H4 (cell line): Measurements from ENCODE around the gene PHLDA2. TPM values are rescaled to one million over a fixed set of nuclear protein-coding genes. Genes with fewer than 3 reads are reported as not detected.
A peak's percentile ranks its signal among the peaks of the same experiment; 100 is the strongest.

ENCODE experiments used
- DNase-seq: peaks from one replicate; pipeline ENCODE4 v3.0.0-alpha.2; 2015; ENCODE audit warnings: low spot score
- total RNA-seq: library from RNA; depleted of rRNA; stranded (reverse); fragments of >200 nt; shearing (Covaris generic); gene quantifications from 2 replicates; pipeline ENCODE4 v1.2.3, GENCODE V29; 2014; rRNA removed

PHLDA2 gene
- 11.7 and 15.2 TPM in 2 replicates for total RNA-seq

- peak; percentile 79 for DNase-seq
Observed at GRCh38 chr11:2928605-2929530, at the start of gene PHLDA2. Gene PHLDA2 (minus strand): TSS chr11:2929420. CDS start chr11:2929364, 56 bp downstream.

GRCh38 chr11:2977113-2977512 lies 47.9 kb upstream of the PHLDA2 start:
- no peak for DNase-seq

- no peak for DNase-seq
Observed at GRCh38 chr11:2976294-2977063, 47.3 kb upstream of the PHLDA2 start.

- DNase-seq: peak; percentile 45
Observed at GRCh38 chr11:2975594-2975993, 46.4 kb upstream of the PHLDA2 start.

- DNase-seq: no peak
Observed at GRCh38 chr11:2974272-2974671, 45.1 kb upstream of the PHLDA2 start.

GRCh38 chr11:2968341-2968900 lies 39.2 kb upstream of the PHLDA2 start:
- DNase-seq: no peak

GRCh38 chr11:2964782-2965181 lies 35.6 kb upstream of the PHLDA2 start:
- no peak for DNase-seq

- no peak for DNase-seq
Observed at GRCh38 chr11:2963761-2964160, 34.5 kb upstream of the PHLDA2 start.

GRCh38 chr11:2963112-2963754 lies 34.0 kb upstream of the PHLDA2 start:
- no peak for DNase-seq

GRCh38 chr11:2961080-2961479 lies 31.9 kb upstream of the PHLDA2 start:
- no peak for DNase-seq

- no peak for DNase-seq
Observed at GRCh38 chr11:2960139-2960538, 30.9 kb upstream of the PHLDA2 start.

- DNase-seq: no peak
Observed at GRCh38 chr11:2958251-2958650, 29.0 kb upstream of the PHLDA2 start.

- no peak for DNase-seq
Observed at GRCh38 chr11:2955906-2956476, 26.8 kb upstream of the PHLDA2 start.

GRCh38 chr11:2954263-2954662 lies 25.0 kb upstream of the PHLDA2 start:
- DNase-seq: no peak

GRCh38 chr11:2952290-2952689 lies 23.1 kb upstream of the PHLDA2 start:
- no peak for DNase-seq

GRCh38 chr11:2951231-2952110 lies 22.3 kb upstream of the PHLDA2 start:
- DNase-seq: peak; percentile 76

GRCh38 chr11:2950825-2951224 lies 21.6 kb upstream of the PHLDA2 start:
- no peak for DNase-seq

- DNase-seq: no peak
Observed at GRCh38 chr11:2949920-2950319, 20.7 kb upstream of the PHLDA2 start.

GRCh38 chr11:2947744-2948143 lies 18.5 kb upstream of the PHLDA2 start:
- no peak for DNase-seq

- no peak for DNase-seq
Observed at GRCh38 chr11:2945757-2946287, 16.6 kb upstream of the PHLDA2 start.
